HG03565 (cell line): ENCODE results near the gene PCSK5.

Source experiments
- ATAC-seq: cut with Tn5 transposase; IDR thresholded peaks from one replicate; pipeline ENCODE4 v1.9.1; 2021; ENCODE audit warnings: mild to moderate bottlenecking, moderate library complexity; ENCODE audit not compliant: unreplicated experiment

PCSK5 gene

DNA sequence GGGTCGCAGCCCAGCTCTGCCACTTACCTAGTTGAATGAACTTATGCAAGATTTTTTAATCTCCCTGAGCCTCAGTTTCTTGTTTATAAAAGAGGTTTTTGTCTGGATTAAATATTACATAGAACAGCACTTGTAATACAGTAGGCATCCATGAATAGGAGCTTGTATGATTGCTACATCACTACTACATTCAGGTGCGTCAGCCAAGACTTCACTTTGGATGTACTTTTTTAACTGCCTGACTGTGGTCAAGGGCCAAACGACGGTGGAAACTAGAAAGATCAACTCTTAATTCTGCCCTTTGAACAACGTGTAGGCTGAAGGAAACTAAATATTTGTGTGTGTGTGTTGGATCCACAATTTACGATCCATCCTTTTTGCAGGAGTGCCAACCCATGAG is 330.9 kb downstream of the PCSK5 start:
- ATAC-seq: no peak

GRCh38 chr9:76223749-76224340 is 333.4 kb downstream of the PCSK5 start:
- no peak for ATAC-seq

GRCh38 chr9:76227156-76227555 is 336.7 kb downstream of the PCSK5 start:
- no peak for ATAC-seq

- ATAC-seq: no peak
Observed at GRCh38 chr9:76231001-76231400, 340.5 kb downstream of the PCSK5 start.

DNA sequence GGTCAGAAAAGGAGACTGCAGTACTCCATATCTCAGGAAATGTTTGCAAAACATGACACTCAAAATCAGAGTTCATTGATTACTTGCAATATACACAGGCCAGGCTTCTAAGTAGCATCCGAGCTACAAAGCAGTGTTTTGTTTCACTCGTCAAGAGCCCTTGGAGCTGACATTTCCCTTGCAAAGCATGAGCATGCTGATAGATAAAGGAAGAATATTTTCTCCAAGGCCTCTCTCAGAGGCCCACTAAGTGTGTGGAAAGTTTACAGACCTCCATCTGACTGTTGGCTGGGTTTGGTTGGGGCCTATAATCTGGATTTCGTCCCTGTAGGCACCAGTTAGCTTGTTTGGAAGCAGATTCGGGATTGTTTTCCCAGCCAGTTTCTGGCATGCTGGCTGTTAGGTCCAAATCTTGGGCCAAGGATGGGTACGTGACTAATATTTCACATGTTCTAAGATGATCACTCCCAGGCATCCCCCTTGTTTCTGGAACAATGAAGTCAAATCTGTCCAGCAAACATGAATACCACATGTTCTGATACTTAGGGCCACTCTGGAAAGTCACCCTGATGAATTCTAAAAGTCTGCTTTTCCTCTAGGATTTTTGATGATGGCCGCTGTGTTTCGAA is 342.5 kb downstream of the PCSK5 start:
- no peak for ATAC-seq

- ATAC-seq: no peak
Observed at GRCh38 chr9:76240578-76240977, 350.1 kb downstream of the PCSK5 start.

DNA sequence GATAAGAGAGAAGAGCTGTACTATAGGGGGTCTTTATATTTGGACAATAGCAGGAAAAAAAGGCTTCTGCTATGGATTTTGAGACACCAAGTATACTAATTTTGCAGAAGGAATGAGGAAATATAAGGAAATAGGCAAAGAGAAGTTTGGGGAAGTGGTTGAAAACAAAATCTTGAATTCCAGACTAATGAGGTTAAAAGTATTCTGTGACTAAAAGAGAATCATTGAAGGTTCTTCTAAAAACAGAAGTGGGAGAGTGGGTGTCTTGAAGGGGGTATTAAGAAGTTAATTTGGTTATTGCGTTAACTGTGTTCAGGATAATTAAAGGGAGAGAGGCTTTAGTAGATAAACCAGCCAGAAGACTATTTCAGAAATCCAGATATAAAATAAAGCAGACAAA is 355.0 kb downstream of the PCSK5 start:
- ATAC-seq: no peak

DNA sequence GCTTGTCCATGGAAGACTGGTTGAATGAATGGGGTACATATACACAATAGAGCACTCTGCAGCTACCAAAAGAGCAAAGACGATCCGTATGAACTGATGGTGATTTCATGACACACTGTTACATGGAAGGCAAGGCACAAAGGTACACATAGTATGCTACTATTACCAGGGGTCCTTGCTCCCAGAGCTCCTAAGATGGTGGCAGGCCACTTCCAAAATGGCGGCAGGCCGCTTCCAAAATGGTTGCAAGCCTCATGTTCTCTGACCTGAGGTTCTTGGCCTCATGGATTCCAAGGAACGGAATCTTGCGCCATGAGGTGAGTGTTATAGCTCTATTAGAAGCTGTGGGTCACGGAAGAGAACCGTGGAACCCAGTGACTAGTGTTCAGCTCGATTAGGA is 356.2 kb downstream of the PCSK5 start:
- ATAC-seq: no peak

GRCh38 chr9:76247426-76247825 is 357.0 kb downstream of the PCSK5 start:
- no peak for ATAC-seq

DNA sequence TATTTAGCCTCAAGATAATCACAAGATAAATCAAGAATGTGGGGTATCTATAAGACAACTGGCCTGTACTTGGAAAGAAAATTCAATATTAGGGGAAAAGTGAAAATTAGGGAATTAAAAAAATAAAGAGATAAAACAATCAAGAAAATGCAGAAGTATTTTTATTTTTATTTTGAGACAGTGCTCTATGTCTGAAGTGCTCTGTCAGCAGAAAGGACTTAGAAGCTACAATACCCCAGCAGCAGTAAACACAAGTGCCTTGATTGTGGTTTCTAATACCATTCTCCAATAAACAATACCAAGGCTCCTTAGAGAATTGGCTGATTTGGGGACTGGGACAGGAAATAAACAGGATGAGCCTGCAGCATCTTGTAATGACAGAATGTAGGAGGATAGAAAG is 358.8 kb downstream of the PCSK5 start:
- ATAC-seq: no peak

DNA sequence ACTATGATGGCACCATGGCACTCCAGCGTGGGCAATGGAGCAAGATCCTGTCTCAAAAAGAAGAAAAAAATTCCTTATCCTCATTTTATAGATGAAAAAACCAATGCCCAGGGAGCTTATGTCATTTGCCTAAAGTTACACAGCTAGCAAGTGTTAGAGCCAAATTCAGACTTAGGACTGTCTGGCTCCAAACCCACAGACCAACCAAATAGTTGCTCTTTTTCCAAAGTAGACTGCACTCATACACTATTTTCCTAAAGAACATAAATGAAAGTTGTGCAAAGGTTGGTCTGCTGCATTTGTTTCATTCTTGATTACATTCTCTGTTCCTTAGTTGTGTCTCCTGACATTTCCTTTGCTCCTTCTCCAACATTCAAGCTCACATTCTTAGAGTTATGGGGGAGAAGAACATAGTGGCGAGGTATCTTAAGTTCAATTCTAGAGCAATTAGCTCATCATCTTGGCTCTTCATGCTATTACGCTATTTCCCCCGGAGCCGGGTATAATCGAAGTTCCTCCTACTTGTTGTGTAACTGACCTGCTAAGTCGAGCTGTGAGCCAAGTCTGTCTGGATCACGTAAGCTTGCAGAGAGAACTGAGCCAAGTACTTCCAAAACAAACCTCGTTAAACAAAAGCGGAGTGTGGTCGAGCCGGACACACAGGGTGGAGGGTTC is 365.4 kb downstream of the PCSK5 start:
- no peak for ATAC-seq

- no peak for ATAC-seq
Observed at GRCh38 chr9:76257311-76257710, 366.8 kb downstream of the PCSK5 start.

DNA sequence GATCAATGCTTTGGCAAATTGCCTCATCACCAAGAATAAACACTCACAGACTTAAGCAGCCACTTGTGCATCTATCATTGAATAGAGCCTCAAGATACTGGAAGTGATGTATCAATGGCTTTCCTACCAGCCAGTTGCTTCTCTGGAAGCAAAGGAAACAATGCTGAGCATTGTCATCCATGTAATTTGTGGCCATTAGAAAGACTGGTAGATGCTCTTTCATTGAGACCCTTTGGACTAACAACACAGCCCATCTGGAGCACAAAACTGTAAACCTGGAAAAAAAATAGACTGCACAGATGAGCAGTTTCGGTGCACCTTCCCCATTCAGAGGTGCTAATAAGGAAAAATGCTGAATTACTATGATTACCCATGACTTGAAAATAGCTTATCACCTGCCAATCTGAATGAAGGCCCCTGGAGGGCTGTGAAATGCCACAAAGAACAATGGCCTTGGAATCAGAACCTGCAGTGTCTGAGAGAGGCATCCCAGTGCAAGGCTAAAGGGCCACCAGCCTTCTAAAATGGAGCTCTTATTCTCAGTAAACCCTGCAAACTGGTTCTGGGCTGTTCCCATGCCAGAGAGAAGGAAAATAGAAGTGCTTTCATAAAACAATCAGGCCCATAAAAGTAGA is 376.3 kb downstream of the PCSK5 start:
- ATAC-seq: no peak

- ATAC-seq: no peak
Observed at GRCh38 chr9:76267284-76267652, 376.8 kb downstream of the PCSK5 start.

DNA sequence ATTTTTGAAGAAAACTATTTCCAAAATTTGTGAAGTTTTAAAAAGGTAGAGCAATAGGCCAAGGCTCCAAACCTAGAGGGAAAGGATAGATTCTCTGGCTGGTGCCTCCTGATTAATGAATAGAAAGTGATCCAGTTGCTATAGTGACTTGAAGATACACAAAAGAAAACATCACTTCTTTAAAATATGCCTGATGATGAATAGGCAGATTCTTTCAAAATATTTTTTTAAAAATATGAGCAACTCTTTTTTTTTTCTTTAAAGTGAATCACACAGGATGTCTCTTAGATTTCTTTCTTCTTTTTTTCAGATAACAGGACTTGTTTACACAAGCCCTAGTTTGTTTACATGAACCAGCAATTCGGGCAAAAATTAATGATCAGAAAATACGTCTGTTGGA is 379.3 kb downstream of the PCSK5 start:
- ATAC-seq: no peak

- no peak for ATAC-seq
Observed at GRCh38 chr9:76271755-76272154, 381.3 kb downstream of the PCSK5 start.

DNA sequence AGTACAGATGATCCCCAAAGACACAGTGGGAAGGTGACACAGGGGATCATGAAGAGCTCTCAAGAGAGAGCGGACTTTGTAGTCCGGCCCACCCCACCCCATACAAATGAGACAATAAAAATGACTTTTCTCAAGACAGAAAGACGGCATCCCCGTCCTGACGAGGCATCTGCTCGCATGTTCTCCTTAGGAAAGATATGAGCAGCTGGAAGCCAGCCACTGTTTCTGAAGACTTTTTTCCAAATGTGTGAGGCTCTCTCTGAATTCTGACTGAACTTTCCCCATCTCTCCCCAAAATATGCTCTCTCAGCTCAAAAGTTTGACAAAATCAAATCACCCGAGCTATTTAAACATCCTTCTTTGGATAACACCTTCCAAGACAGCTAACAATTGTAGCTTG is 398.6 kb downstream of the PCSK5 start:
- no peak for ATAC-seq

- no peak for ATAC-seq
Observed at GRCh38 chr9:76289703-76290102, 399.2 kb downstream of the PCSK5 start.

DNA sequence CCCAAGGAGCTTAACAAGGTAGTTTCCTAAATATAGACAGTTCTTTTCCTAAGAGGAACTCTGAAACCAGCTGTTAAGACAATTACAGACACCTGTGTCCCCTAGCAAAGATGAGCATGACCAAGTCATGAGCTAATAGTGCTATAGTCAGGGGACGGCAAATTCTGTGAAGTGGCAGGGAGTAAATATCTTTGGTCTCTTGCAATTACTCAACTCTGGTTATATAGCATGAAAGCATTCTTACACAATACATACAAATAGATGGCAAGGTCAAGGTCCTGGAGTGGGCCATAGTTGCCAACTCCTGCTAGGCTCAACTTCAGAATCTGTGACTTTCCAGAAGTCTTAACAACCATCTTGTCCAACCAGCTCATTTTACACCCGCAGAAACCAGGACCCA is 400.1 kb downstream of the PCSK5 start:
- ATAC-seq: no peak

- no peak for ATAC-seq
Observed at GRCh38 chr9:76292246-76292645, 401.8 kb downstream of the PCSK5 start.

DNA sequence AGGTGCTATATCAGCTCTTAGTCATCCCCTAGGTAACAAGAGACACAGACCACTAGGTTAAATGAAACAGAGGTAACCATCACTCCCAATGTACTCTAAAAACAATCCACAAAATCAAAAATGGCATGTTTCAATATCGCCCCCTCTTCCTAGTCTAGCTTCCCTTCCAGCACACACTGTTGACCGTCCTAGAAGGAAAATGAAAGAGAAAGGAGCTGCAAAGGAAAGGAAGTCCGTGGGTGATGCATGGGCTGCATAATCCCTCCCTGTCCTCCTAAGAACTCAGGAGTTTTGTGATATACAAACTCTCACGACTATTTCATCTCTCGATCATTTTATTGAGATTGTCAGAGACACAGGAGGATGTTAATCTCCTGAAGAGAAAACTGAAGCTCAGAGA is 402.2 kb downstream of the PCSK5 start:
- no peak for ATAC-seq

DNA sequence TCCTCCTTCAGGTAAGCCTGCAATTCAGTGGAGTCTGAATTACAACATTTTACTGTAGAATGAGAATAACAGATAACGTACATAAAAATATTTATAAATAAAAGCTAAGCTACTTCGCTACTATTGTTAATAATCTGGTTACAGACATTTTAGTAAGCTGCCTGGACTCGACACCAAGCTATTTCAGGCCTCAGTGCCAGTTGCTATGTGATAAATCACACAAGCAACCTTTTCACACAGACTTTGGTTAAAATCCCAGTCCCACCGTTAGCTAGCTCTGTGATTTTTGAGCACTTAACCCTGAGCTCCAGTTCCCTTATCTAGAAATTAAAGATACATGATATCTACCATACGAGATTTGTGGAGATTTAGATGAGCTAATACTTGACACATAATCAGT is 403.8 kb downstream of the PCSK5 start:
- ATAC-seq: no peak
